ENCODE results near the gene TRPC3.

The TRPC3 gene

DNA sequence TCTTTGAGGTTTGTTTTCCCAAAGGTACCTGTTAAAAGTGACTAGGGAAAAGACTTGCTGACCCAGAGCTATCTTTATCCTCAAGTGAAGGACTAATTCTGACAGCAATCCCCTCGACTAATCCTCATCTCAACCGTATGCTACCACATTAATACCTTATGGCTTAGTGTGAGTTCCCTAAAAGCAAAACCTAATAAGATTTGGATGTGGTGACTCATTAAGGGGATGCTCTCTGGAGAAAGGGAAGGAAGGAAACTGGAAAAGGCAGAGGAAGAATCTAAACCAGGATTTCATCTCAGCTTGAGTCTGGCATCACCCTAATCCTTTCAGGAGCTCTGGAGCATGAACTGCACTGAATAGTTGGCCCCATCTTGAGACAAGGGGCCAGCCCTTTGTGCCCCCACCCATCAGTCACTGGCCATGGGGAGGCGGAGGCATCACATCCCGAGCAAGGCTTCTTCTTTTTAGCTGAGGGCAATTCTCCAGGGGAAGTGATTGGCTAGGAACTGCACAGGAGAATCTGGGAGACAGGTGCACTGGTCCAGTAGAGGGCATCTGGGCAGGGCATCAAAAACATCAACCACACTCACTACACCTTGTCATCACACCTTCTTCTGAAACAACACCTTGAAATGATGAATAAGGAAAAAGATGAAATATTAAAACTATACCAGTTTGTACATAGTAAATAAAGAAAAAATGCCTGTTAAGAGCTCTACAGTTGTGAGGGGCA, 74.7 kb downstream of the TRPC3 start:
- H3K9me3 ChIP-seq (ENCODE audit: low read depth, low read length), result no peaks in the 10 kb centered on the region
- TF ChIP-seq EZH2 (IDR thresholded peaks at IDR 0.05) (no peak), POLR2AphosphoS5 (IDR thresholded peaks at IDR 0.05; ENCODE audit: borderline replicate concordance, low read depth, low read length) (no peak), FOXP2 (optimal IDR thresholded peaks at IDR 0.05; ENCODE audit: control extremely low read depth, extremely low read length, insufficient read depth) (no peak)
- DNase-seq (ENCODE audit: low read depth, low spot score), result no peak
- H3K36me3 ChIP-seq (ENCODE audit: insufficient read depth, low read length), result no peaks in the 10 kb centered on the region
- H3K9ac ChIP-seq (ENCODE audit: insufficient read length), result no peak overlapping the region
- H3K4me3 ChIP-seq, result no peak overlapping the region
- no peak overlapping the region for H3K27ac ChIP-seq

DNA sequence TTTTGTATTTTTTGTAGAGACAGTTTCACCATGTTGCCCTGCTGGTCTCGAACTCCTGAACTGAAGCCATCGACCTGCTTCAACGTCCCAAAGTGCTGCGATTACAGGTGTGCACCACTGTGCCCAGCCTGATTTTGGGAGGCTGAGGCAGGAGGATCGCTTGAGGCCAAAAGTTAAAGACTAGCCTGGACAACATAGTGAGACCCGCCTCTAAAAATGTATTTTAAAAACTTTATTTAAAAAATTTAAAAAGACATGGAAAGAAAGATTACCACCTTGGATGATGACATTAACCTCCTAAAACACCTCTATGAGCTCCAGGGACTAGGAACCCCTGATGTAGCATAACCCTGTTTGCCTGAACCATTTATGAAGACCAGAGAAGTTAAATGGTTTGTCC, 75.8 kb downstream of the TRPC3 start:
- H3K36me3 ChIP-seq (ENCODE audit: insufficient read depth, low read length), result no peaks in the 10 kb centered on the region
- H3K4me3 ChIP-seq, result no peak overlapping the region
- H3K9ac ChIP-seq (ENCODE audit: insufficient read length), result no peak overlapping the region
- TF ChIP-seq EZH2 (IDR thresholded peaks at IDR 0.05) (no peak), FOXP2 (optimal IDR thresholded peaks at IDR 0.05; ENCODE audit: control extremely low read depth, extremely low read length, insufficient read depth) (no peak), POLR2AphosphoS5 (IDR thresholded peaks at IDR 0.05; ENCODE audit: borderline replicate concordance, low read depth, low read length) (no peak)
- H3K27ac ChIP-seq, result no peak overlapping the region
- DNase-seq (ENCODE audit: low read depth, low spot score), result no peak
- no peaks in the 10 kb centered on the region for H3K9me3 ChIP-seq (ENCODE audit: low read depth, low read length)

DNA sequence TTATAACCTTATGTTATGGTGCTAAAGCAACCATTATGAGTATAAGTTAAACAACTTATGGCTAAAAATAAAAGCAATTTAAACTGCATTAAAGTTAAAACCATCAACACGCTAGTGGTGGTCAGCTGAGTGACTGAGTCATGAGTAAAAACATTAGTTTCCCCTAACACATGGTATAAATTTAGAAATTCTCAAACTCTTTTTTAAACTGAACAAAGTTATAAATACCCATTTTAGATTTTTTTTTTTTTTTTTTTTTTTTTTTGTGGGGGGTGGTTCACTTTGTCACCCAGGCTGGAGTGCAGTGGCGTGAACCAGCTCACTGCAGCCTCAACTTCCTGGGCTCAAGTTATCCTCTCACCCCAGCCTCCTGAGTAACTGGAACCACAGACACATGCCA, 76.2 kb downstream of the TRPC3 start:
- H3K36me3 ChIP-seq (ENCODE audit: insufficient read depth, low read length), result no peaks in the 10 kb centered on the region
- no peak overlapping the region for H3K9ac ChIP-seq (ENCODE audit: insufficient read length)
- no peak for DNase-seq (ENCODE audit: low read depth, low spot score)
- no peaks in the 10 kb centered on the region for H3K9me3 ChIP-seq (ENCODE audit: low read depth, low read length)
- no peak for TF ChIP-seq POLR2AphosphoS5 (IDR thresholded peaks at IDR 0.05; ENCODE audit: borderline replicate concordance, low read depth, low read length)
- TF ChIP-seq EZH2 (IDR thresholded peaks at IDR 0.05), result no peak
- no peak for TF ChIP-seq FOXP2 (optimal IDR thresholded peaks at IDR 0.05; ENCODE audit: control extremely low read depth, extremely low read length, insufficient read depth)
- H3K27ac ChIP-seq, result no peak overlapping the region
- H3K4me3 ChIP-seq, result no peak overlapping the region

DNA sequence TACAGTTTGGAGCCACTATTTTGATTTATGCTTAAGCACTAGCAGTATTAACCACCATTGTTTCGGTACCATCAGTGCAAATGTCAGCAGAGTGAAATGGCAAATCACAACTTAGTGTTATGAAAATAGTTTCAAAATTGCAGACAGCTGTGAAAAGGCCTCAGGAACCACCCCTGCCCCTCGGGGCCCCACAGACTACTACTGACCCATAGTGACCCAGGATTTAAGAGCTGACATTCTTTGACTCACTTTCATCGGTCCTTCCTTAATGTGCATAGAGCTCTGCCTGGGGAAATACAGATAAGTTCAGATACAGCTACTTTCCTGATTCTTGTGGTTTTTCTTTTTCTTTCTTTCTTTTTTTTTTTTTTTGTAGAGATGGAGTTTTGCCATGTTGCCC, 78.3 kb downstream of the TRPC3 start:
- H3K4me3 ChIP-seq, result no peak overlapping the region
- no peak for DNase-seq (ENCODE audit: low read depth, low spot score)
- TF ChIP-seq EZH2 (IDR thresholded peaks at IDR 0.05), result no peak
- TF ChIP-seq FOXP2 (optimal IDR thresholded peaks at IDR 0.05; ENCODE audit: control extremely low read depth, extremely low read length, insufficient read depth), result no peak
- no peak for TF ChIP-seq POLR2AphosphoS5 (IDR thresholded peaks at IDR 0.05; ENCODE audit: borderline replicate concordance, low read depth, low read length)
- H3K9me3 ChIP-seq (ENCODE audit: low read depth, low read length), result no peaks in the 10 kb centered on the region
- no peaks in the 10 kb centered on the region for H3K36me3 ChIP-seq (ENCODE audit: insufficient read depth, low read length)
- H3K9ac ChIP-seq (ENCODE audit: insufficient read length), result no peak overlapping the region
- H3K27ac ChIP-seq, result no peak overlapping the region

DNA sequence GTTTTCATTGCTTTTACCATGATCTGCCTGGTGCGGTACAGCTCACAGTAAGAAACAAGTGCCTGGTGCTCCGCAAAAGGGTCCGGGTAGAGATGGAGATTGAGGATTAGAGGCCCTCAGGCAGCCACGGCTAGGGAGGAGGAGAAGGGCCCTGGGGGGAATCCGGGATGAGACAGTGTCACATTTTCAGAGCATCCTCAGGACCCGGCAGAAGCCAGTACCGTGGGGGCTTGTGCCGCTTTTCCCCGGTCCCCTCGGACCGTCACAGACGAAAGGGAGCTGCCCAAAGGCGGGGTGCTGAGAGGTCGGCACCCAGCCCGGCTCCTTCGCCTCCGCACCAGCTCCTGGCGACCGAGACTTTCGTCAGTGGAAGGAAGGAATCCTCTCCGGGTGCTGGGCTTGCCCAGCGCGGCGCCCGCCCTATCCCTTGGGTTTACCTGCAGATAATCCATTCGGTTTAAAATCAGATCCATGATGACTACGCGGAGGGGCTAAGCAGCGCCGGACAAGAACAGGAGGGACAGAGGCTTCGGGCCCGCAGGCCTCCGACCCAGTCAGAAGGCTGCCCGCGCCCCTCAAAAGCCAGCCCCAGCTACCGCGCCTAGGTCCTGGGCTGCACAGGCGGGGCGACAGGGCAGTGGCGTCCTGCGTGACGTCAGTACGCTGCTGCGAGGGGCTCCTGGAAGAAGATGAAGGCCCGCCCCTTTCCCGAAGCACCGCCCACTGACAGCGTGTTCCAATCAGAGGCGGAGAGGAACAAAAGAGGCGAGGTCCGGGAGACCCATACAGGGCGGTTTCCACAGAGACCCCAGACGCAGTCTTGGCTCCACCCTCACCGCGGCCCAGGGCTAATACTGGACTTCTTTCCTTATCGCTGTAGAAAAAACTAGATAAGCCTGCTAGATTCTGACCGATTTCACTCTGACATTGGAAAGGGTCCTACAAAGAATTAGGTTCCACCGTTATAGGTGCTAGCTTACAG, 81.7 kb downstream of the TRPC3 start, which contains the start of gene BBS7:
BBS7 (minus strand) TSS at position 634 of the 982 bp plus-strand sequence; CDS start at position 473, 161 bp downstream.
- peaks cover 24% of the 10 kb centered on the region for H3K36me3 ChIP-seq (ENCODE audit: insufficient read depth, low read length)
- H3K4me3 ChIP-seq, result peak within 1 kb of the TSS; percentile 97
- TF ChIP-seq EZH2 (IDR thresholded peaks at IDR 0.05) (no peak), FOXP2 (optimal IDR thresholded peaks at IDR 0.05; ENCODE audit: control extremely low read depth, extremely low read length, insufficient read depth) (no peak), POLR2AphosphoS5 (IDR thresholded peaks at IDR 0.05; ENCODE audit: borderline replicate concordance, low read depth, low read length) (peak; percentile 97)
- 0 out of 2 replicates have a peak within 1 kb of the TSS, but pooled peaks have one; percentile 44 for H3K27ac ChIP-seq
- H3K9ac ChIP-seq (ENCODE audit: insufficient read length), result peak within 1 kb of the TSS; percentile 88
- DNase-seq (ENCODE audit: low read depth, low spot score), result peak; percentile 82
- H3K9me3 ChIP-seq (ENCODE audit: low read depth, low read length), result 0 out of 2 replicates have a peak, but pooled peaks cover 5% of the 10 kb centered on the region

DNA sequence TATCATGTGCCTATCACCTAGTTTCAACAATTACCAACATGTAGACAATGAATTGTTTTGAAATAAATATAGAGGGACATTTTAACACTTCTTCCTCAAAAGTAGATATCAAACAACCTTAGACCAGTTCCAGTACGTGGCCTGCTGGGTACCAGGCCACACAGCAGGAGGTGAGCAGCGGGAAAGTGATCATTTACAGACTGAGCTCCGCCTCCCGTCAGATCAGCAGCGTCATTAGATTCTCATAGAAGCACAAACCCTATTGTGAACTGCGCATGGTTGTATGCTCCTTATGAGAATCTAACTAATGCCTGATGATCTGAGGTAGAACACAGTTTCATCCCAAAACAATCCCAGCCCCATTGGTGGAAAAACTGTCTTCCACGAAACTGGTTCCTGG, 88.1 kb downstream of the TRPC3 start:
- Histone ChIP-seq H3K4me3 (no peak overlapping the region), H3K36me3 (ENCODE audit: insufficient read depth, low read length) (peaks cover 42% of the 10 kb centered on the region)
- TF ChIP-seq FOXP2 (optimal IDR thresholded peaks at IDR 0.05; ENCODE audit: control extremely low read depth, extremely low read length, insufficient read depth) (no peak), EZH2 (IDR thresholded peaks at IDR 0.05) (no peak), POLR2AphosphoS5 (IDR thresholded peaks at IDR 0.05; ENCODE audit: borderline replicate concordance, low read depth, low read length) (no peak)

DNA sequence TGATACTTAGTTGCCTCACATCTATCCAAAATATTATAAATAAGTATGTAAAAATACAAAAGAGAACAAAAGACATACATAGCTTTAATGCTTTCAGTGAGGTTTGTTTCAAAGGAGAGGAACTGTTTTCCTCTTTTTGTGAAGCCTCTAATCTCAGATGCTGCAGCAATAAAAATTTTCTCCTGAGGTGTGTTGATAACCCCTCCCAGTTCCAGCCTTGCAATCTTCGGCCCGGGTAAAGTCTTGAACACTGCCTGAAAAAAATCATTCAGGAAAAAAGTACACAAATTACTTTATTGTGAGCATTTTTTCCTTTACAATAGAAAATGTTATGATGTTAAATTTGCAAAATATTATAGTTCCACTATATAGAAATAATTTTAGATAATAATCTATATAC, 90.4 kb downstream of the TRPC3 start:
- no peak overlapping the region for H3K27ac ChIP-seq
- TF ChIP-seq POLR2AphosphoS5 (IDR thresholded peaks at IDR 0.05; ENCODE audit: borderline replicate concordance, low read depth, low read length) (no peak), FOXP2 (optimal IDR thresholded peaks at IDR 0.05; ENCODE audit: control extremely low read depth, extremely low read length, insufficient read depth) (no peak), EZH2 (IDR thresholded peaks at IDR 0.05) (no peak)

More for the DNA sequence above, 88.1 kb downstream of the TRPC3 start:
- DNase-seq (ENCODE audit: low read depth, low spot score), result no peak
- Histone ChIP-seq H3K9ac (ENCODE audit: insufficient read length) (no peak overlapping the region), H3K27ac (no peak overlapping the region), H3K9me3 (ENCODE audit: low read depth, low read length) (0 out of 2 replicates have a peak, but pooled peaks cover 5% of the 10 kb centered on the region)

DNA sequence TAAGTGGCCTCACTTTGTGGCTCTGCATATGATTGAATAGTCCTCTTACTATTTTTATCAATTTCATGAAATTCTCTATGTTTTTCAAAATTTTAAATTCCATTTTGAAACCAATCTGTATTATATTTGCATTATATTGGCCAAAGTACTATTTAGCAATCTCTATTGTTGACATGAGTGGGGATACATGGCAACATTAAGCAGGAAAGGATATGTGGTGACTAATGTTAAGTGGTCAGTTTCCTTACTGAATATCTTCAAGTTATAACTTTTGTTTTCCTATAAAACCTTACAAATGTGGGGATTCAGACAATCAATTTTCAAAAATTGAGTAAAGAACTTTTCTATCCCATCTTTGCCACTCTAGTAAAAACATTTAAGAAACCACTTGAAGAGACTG, 91.7 kb downstream of the TRPC3 start:
- TF ChIP-seq FOXP2 (optimal IDR thresholded peaks at IDR 0.05; ENCODE audit: control extremely low read depth, extremely low read length, insufficient read depth) (no peak), EZH2 (IDR thresholded peaks at IDR 0.05) (no peak), POLR2AphosphoS5 (IDR thresholded peaks at IDR 0.05; ENCODE audit: borderline replicate concordance, low read depth, low read length) (no peak)
- H3K36me3 ChIP-seq (ENCODE audit: insufficient read depth, low read length), result peaks cover 24% of the 10 kb centered on the region
- H3K4me3 ChIP-seq, result no peak overlapping the region
- H3K27ac ChIP-seq, result no peak overlapping the region
- no peak overlapping the region for H3K9ac ChIP-seq (ENCODE audit: insufficient read length)
- no peaks in the 10 kb centered on the region for H3K9me3 ChIP-seq (ENCODE audit: low read depth, low read length)
- DNase-seq (ENCODE audit: low read depth, low spot score), result no peak

More for the DNA sequence above, 90.4 kb downstream of the TRPC3 start:
- H3K4me3 ChIP-seq, result no peak overlapping the region
- H3K9ac ChIP-seq (ENCODE audit: insufficient read length), result no peak overlapping the region
- no peaks in the 10 kb centered on the region for H3K9me3 ChIP-seq (ENCODE audit: low read depth, low read length)
- H3K36me3 ChIP-seq (ENCODE audit: insufficient read depth, low read length), result peaks cover 34% of the 10 kb centered on the region
- DNase-seq (ENCODE audit: low read depth, low spot score), result no peak

All from SK-N-MC (cell line).